Spinal cord (tissue), 10 donors: ENCODE measurements around the gene IFT81. TPM values are rescaled to one million over a fixed set of nuclear protein-coding genes. Genes with fewer than 3 reads are reported as not detected.
"Not testable (repeated sequence)": the region's sequence is repeated elsewhere in the genome, so short reads cannot be mapped to it uniquely, and the experiment has no call there.

Experiments used
- DNase-seq, 6 donors: peaks; one replicate each; pipeline versions ENCODE4 v3.0.0 to v3.0.0-alpha.2; 2013 to 2015; ENCODE audit warnings: low spot score in 6 of 6, low read depth in 4 of 6
- H3K27ac ChIP-seq: one replicate; pipeline ENCODE4 v1.5.1; 2013; ENCODE audit warnings: low read depth, low read length, control low read depth
- H3K27me3 ChIP-seq: one replicate; pipeline ENCODE4 v1.6.1; 2013; ENCODE audit warnings: low read length; ENCODE audit not compliant: control insufficient read depth, insufficient read depth
- H3K36me3 ChIP-seq: one replicate; pipeline ENCODE4 v1.6.1; 2013; ENCODE audit warnings: low read length; ENCODE audit not compliant: control insufficient read depth, insufficient read depth
- H3K4me1 ChIP-seq: one replicate; pipeline ENCODE4 v1.6.1; 2013; ENCODE audit warnings: low read length; ENCODE audit not compliant: control insufficient read depth, insufficient read depth
- H3K4me3 ChIP-seq: one replicate; pipeline ENCODE4 v1.5.1; 2013; ENCODE audit warnings: low read depth, low read length, control low read depth
- H3K9me3 ChIP-seq: one replicate; pipeline ENCODE4 v1.6.1; 2013; ENCODE audit warnings: low read length; ENCODE audit not compliant: control insufficient read depth, insufficient read depth
- WGBS: methylation state at CpG from one replicate; pipeline ENCODE4 v1.1.5; 2013; ENCODE audit warnings: missing lambda C conversion rate; ENCODE audit not compliant: insufficient coverage; 5-methylcytosine and 5-hydroxymethylcytosine counted together
- polyA plus RNA-seq, 2 donors: library from polyadenylated mRNA; unstranded; fragments of 120-200 nt; gene quantifications; one replicate each; pipeline ENCODE4 v1.2.1, GENCODE V29; 2013; ENCODE audit not compliant: insufficient read length in 2 of 2
- total RNA-seq, 2 donors: library from RNA; depleted of rRNA in 1 of 2; stranded (reverse); fragments of 120-200 nt in 1 of 2; fragments of >200 nt in 1 of 2; gene quantifications; one replicate each; pipeline versions ENCODE4 v1.2.3 to v1.2.4, GENCODE V29; 2013 to 2014
- donor health status: healthy.

IFT81 gene
- total and polyA plus RNA-seq, 4 donors = 28.5 to 39.8 (median 35.8) TPM

GRCh38 chr12:110193196-110193595 lies 69.0 kb downstream of the IFT81 start:
- H3K4me1 ChIP-seq = no peaks in the 10 kb centered on the region
- no peaks in the 10 kb centered on the region for H3K9me3 ChIP-seq
- H3K36me3 ChIP-seq = peaks cover 19% of the 10 kb centered on the region
- no peak for DNase-seq
- no peaks in the 10 kb centered on the region for H3K27me3 ChIP-seq
- H3K27ac ChIP-seq = no peak overlapping the region
- H3K4me3 ChIP-seq = no peak overlapping the region
- no CpG with 5 or more reads among the region's 1 CpG for WGBS

GRCh38 chr12:110197003-110197402 lies 72.8 kb downstream of the IFT81 start:
- H3K9me3 ChIP-seq = no peaks in the 10 kb centered on the region
- 91% methylated on average over 1 of the region's 2 CpGs for WGBS
- DNase-seq = no peak

GRCh38 chr12:110198386-110198785 lies 74.2 kb downstream of the IFT81 start:
- Histone ChIP-seq H3K27me3 (no peaks in the 10 kb centered on the region), H3K9me3 (no peaks in the 10 kb centered on the region), H3K4me3 (no peak overlapping the region), H3K27ac (no peak overlapping the region), H3K4me1 (no peaks in the 10 kb centered on the region), H3K36me3 (peaks cover 9% of the 10 kb centered on the region)
- no CpG with 5 or more reads among the region's 1 CpG for WGBS
- no peak for DNase-seq

More at GRCh38 chr12:110197003-110197402, 72.8 kb downstream of the IFT81 start:
- no peak overlapping the region for H3K4me3 ChIP-seq
- no peaks in the 10 kb centered on the region for H3K4me1 ChIP-seq
- H3K27ac ChIP-seq = no peak overlapping the region
- H3K27me3 ChIP-seq = no peaks in the 10 kb centered on the region
- H3K36me3 ChIP-seq = peaks cover 14% of the 10 kb centered on the region

GRCh38 chr12:110199339-110200123 lies 75.4 kb downstream of the IFT81 start:
- whole genome bisulfite sequencing = 10% methylated on average over 5 of the region's 6 CpGs
- DNase-seq = peak in 2 of 6 donors; percentile 33 to 43
- peak overlapping the region; percentile 30 for H3K27ac ChIP-seq

GRCh38 chr12:110200124-110200417 lies 75.9 kb downstream of the IFT81 start:
- Histone ChIP-seq H3K4me3 (no peak overlapping the region), H3K9me3 (no peaks in the 10 kb centered on the region), H3K4me1 (no peaks in the 10 kb centered on the region), H3K27me3 (no peaks in the 10 kb centered on the region), H3K27ac (no peak overlapping the region), H3K36me3 (peaks cover 16% of the 10 kb centered on the region)
- WGBS = no CpG with 5 or more reads among the region's 1 CpG
- no peak for DNase-seq

More at GRCh38 chr12:110199339-110200123, 75.4 kb downstream of the IFT81 start:
- H3K27me3 ChIP-seq = no peaks in the 10 kb centered on the region
- H3K4me1 ChIP-seq = no peaks in the 10 kb centered on the region
- peaks cover 10% of the 10 kb centered on the region for H3K36me3 ChIP-seq
- H3K4me3 ChIP-seq = no peak overlapping the region
- no peaks in the 10 kb centered on the region for H3K9me3 ChIP-seq

- no peaks in the 10 kb centered on the region for H3K4me1 ChIP-seq
- H3K27ac ChIP-seq = no peak overlapping the region
- no peaks in the 10 kb centered on the region for H3K27me3 ChIP-seq
- WGBS = no CpG with 5 or more reads among the region's 1 CpG
- H3K9me3 ChIP-seq = no peaks in the 10 kb centered on the region
- H3K4me3 ChIP-seq = no peak overlapping the region
- H3K36me3 ChIP-seq = peaks cover 13% of the 10 kb centered on the region
- DNase-seq = no peak
These were observed 77.8 kb downstream of the IFT81 start for GRCh38 chr12:110201995-110202394.

GRCh38 chr12:110203546-110203945 lies 79.4 kb downstream of the IFT81 start:
- Histone ChIP-seq H3K27ac (no peak overlapping the region), H3K36me3 (peaks cover 17% of the 10 kb centered on the region), H3K9me3 (no peaks in the 10 kb centered on the region), H3K4me3 (no peak overlapping the region), H3K27me3 (no peaks in the 10 kb centered on the region), H3K4me1 (no peaks in the 10 kb centered on the region)
- no CpG with 5 or more reads among the region's 2 CpGs for WGBS
- DNase-seq = no peak

GRCh38 chr12:110205931-110206330 lies 81.8 kb downstream of the IFT81 start:
- peaks cover 20% of the 10 kb centered on the region for H3K36me3 ChIP-seq
- WGBS = no CpG with 5 or more reads among the region's 2 CpGs
- H3K27me3 ChIP-seq = no peaks in the 10 kb centered on the region
- no peak overlapping the region for H3K4me3 ChIP-seq
- no peaks in the 10 kb centered on the region for H3K9me3 ChIP-seq
- no peaks in the 10 kb centered on the region for H3K4me1 ChIP-seq
- H3K27ac ChIP-seq = no peak overlapping the region
- DNase-seq = no peak

- not testable (repeated sequence) for H3K4me3 ChIP-seq, H3K9me3 ChIP-seq, H3K27me3 ChIP-seq, H3K4me1 ChIP-seq, H3K27ac ChIP-seq, DNase-seq
- H3K36me3 ChIP-seq = peaks cover 17% of the 10 kb centered on the region
- WGBS = 93% methylated on average over 7 of the region's 10 CpGs
These were observed 87.7 kb downstream of the IFT81 start for GRCh38 chr12:110211639-110212536.
